ENCODE data around the gene CHRNA9. TPM values are rescaled to one million over a fixed set of nuclear protein-coding genes. Genes with fewer than 3 reads are reported as not detected.

CHRNA9 gene
- total RNA-seq, 2 donors from 2014 or later, result not detected

GRCh38 chr4:40403081-40403480 is 67.9 kb downstream of the CHRNA9 start:
- DNase-seq (no peak), ATAC-seq (no peak)
- intact Hi-C loops (cut with DNase I), result no loop called here

Other genes with a start within 250 kb of the CHRNA9 start
- gene RHOH, start 138.3 kb upstream of the CHRNA9 start, total RNA-seq, result 1 to 10 TPM in 1 of 2 donors, under 1 TPM in 1; 0.68 to 1.8 TPM

Data from left cardiac atrium (tissue), 4 donors.